GM12878 (cell line): ENCODE data around the gene LIMA1. TPM values are rescaled to one million over a fixed set of nuclear protein-coding genes. Genes with fewer than 3 reads are reported as not detected.
A peak's percentile ranks its signal among the peaks of the same experiment; 100 is the strongest.

Experiments
- ATF2 ChIP-seq: IDR thresholded peaks from 2 replicates; pipeline ENCODE4 v1.6.1; 2012; ENCODE audit warnings: low read length, inconsistent platforms
- CBFB ChIP-seq: IDR thresholded peaks from 2 replicates; pipeline ENCODE4 v1.6.1; 2016; ENCODE audit warnings: antibody characterized with exemption, low read depth
- CHD4 ChIP-seq: fragments of 200-600 bp; sonication (generic); IDR thresholded peaks from 2 replicates; pipeline ENCODE4 v1.6.1; 2016; ENCODE audit warnings: mild to moderate bottlenecking
- E4F1 ChIP-seq: fragments of 450-650 bp; IDR thresholded peaks from 2 replicates; pipeline ENCODE4 v1.6.1; 2018; ENCODE audit warnings: borderline replicate concordance, mild to moderate bottlenecking; ENCODE audit not compliant: partially characterized antibody
- IRF4 ChIP-seq: IDR thresholded peaks from 2 replicates; pipeline ENCODE4 v1.6.1; 2011; ENCODE audit warnings: low read depth, low read length
- MAX ChIP-seq: IDR thresholded peaks from 2 replicates; pipeline ENCODE4 v1.6.1; 2012; ENCODE audit warnings: low read depth, low read length, improper control_type of control experiment
- MLLT1 ChIP-seq: fragments of 450-650 bp; IDR thresholded peaks from 2 replicates; pipeline ENCODE4 v1.6.1; 2016; ENCODE audit warnings: mild to moderate bottlenecking
- MXI1 ChIP-seq: fragments of 150-350 bp; IDR thresholded peaks from 2 replicates; pipeline ENCODE4 v1.6.1; 2011; ENCODE audit warnings: low read depth, mild to moderate bottlenecking, inconsistent platforms, low read length, improper control_type of control experiment
- MYB ChIP-seq: fragments of 150-350 bp; IDR thresholded peaks from 2 replicates; pipeline ENCODE4 v1.6.1; 2014; ENCODE audit warnings: mild to moderate bottlenecking, low read depth, low read length, borderline replicate concordance
- NFIC ChIP-seq: IDR thresholded peaks from 2 replicates; pipeline ENCODE4 v1.6.1; 2012; ENCODE audit warnings: low read depth, mild to moderate bottlenecking, inconsistent platforms, low read length, moderate library complexity
- RAD51 ChIP-seq: fragments of 450-650 bp; IDR thresholded peaks from 2 replicates; pipeline ENCODE4 v1.6.1; 2016; ENCODE audit warnings: moderate library complexity, mild to moderate bottlenecking, inconsistent platforms
- RBBP5 ChIP-seq: fragments of 200-600 bp; sonication (generic); conservative IDR thresholded peaks from 2 replicates; pipeline ENCODE4 v1.6.1; 2016
- RUNX3 ChIP-seq: IDR thresholded peaks from 2 replicates; pipeline ENCODE4 v1.6.1; 2012; ENCODE audit warnings: low read length, inconsistent platforms
- SRF ChIP-seq, 2 experiments: IDR thresholded peaks; 2 replicates each; pipeline ENCODE4 v1.6.1; 2011; ENCODE audit warnings: low read depth in 2 of 2, low read length in 2 of 2, mild to moderate bottlenecking in 1 of 2, moderate library complexity in 1 of 2
- TBL1XR1 ChIP-seq: IDR thresholded peaks from 2 replicates; pipeline ENCODE4 v1.6.1; 2012; ENCODE audit warnings: low read depth, low read length, improper control_type of control experiment
- TCF3 ChIP-seq: IDR thresholded peaks from 2 replicates; pipeline ENCODE4 v1.6.1; 2012; ENCODE audit warnings: low read depth, mild to moderate bottlenecking, low read length, borderline replicate concordance; ENCODE audit not compliant: insufficient read depth
- TCF7 ChIP-seq: IDR thresholded peaks from 2 replicates; pipeline ENCODE4 v1.6.1; 2014; ENCODE audit warnings: antibody characterized with exemption, borderline replicate concordance
- USF1 ChIP-seq: IDR thresholded peaks from 2 replicates; pipeline ENCODE4 v1.6.1; 2011; ENCODE audit warnings: borderline replicate concordance, low read depth, mild to moderate bottlenecking, moderate library complexity, mixed read lengths, low read length; ENCODE audit not compliant: insufficient read depth; ENCODE audit errors: extremely low read length
- YBX1 ChIP-seq: fragments of 450-650 bp; IDR thresholded peaks from 2 replicates; pipeline ENCODE4 v1.6.1; 2016; ENCODE audit warnings: antibody characterized with exemption
- YY1 ChIP-seq: IDR thresholded peaks from 2 replicates; pipeline ENCODE4 v1.6.1; 2011; ENCODE audit warnings: low read depth, mild to moderate bottlenecking, low read length
- ZBED1 ChIP-seq: IDR thresholded peaks from 2 replicates; pipeline ENCODE4 v1.6.1; 2016; ENCODE audit warnings: borderline replicate concordance
- ZNF24 ChIP-seq: fragments of 450-650 bp; IDR thresholded peaks from 2 replicates; pipeline ENCODE4 v1.6.1; 2017; ENCODE audit warnings: antibody characterized with exemption, mild to moderate bottlenecking
- polyA plus RNA-seq, 11 experiments: library from polyadenylated mRNA; depleted of rRNA in 4 of 11; unstranded in 6 of 11; stranded (reverse) in 5 of 11; fragments of >200 nt; fragmentation: Nextera tagmentation in 4 of 11; fragmentation: Illumina TruSeq in 1 of 11; extraction: Ambion mirVana in 4 of 11; extraction: Trizol in 1 of 11; gene quantifications; 1 replicate in 1 of 11; 2 replicates in 10 of 11; pipeline versions ENCODE4 v1.2.1 to v1.2.3, GENCODE V29; 2011 to 2016; ENCODE audit warnings: inconsistent platforms in 2 of 11, missing spikeins in 2 of 11, low read depth in 1 of 11
- total RNA-seq, 4 experiments: library from RNA; depleted of rRNA in 3 of 4; stranded (reverse); fragments of >200 nt in 3 of 4; fragmentation: Illumina TruSeq in 1 of 4; extraction: Trizol in 1 of 4; gene quantifications; 2 replicates each; pipeline versions ENCODE4 v1.2.1 to v1.2.3, GENCODE V29; 2013 to 2021

The LIMA1 gene
- total and polyA plus RNA-seq, 10 of the 15 experiments (the other 5 are each of a cell fraction or from before 2014, with no cell fraction given) = 53.2 to 109 (median 60.8) TPM

GRCh38 chr12:50220363-50220995 is 62.8 kb downstream of the LIMA1 start (continued):
- TF ChIP-seq TCF3 = no peak
- TF ChIP-seq TBL1XR1 = no peak
- no peak for TF ChIP-seq MYB
- TF ChIP-seq ATF2 = peak; percentile 88
- no peak for TF ChIP-seq YBX1
- peak; percentile 53; the same call in 1 of the 2 replicates for TF ChIP-seq NFIC
- no peak for TF ChIP-seq TCF7
- peak; percentile 65; the same call in 1 of the 2 replicates for TF ChIP-seq RUNX3
- no peak for TF ChIP-seq RBBP5
- no peak for TF ChIP-seq ZBED1
- TF ChIP-seq IRF4 = peak; percentile 76; the same call in 1 of the 2 replicates
- TF ChIP-seq MAX = no peak
- peak; percentile 46; the same call in 1 of the 2 replicates for TF ChIP-seq CBFB
- TF ChIP-seq E4F1 = no peak
- TF ChIP-seq MLLT1 = no peak
- TF ChIP-seq RAD51 = peak; percentile 14; the same call in 1 of the 2 replicates
- no peak for TF ChIP-seq CHD4
- TF ChIP-seq SRF (IDR thresholded peaks at IDR 0.05; ENCODE audit: low read depth in 2 of 2, low read length in 2 of 2) = no peak
- no peak for TF ChIP-seq USF1
- no peak for TF ChIP-seq MXI1
- TF ChIP-seq YY1 = no peak
- TF ChIP-seq ZNF24 = no peak
